ES-I3 (cell line): Measurements from ENCODE around the gene AKAP13.
"Not testable (repeated sequence)": the region's sequence is repeated elsewhere in the genome, so short reads cannot be mapped to it uniquely, and the experiment has no call there.

Experiments
- H3K36me3 ChIP-seq: 2 replicates; pipeline ENCODE4 v1.6.1; 2013; ENCODE audit warnings: mild to moderate bottlenecking, low read length, control low read depth, moderate library complexity; ENCODE audit not compliant: insufficient read depth
- H3K4me1 ChIP-seq: 2 replicates; pipeline ENCODE4 v1.6.1; 2013; ENCODE audit warnings: mild to moderate bottlenecking, control low read depth, low read length; ENCODE audit not compliant: insufficient read depth
- H3K9ac ChIP-seq: 2 replicates; pipeline ENCODE4 v1.6.1; 2013; ENCODE audit warnings: low read depth, mild to moderate bottlenecking, low read length, moderate library complexity
- H3K9me3 ChIP-seq: 2 replicates; pipeline ENCODE4 v1.6.1; 2013; ENCODE audit warnings: mild to moderate bottlenecking, low read length, moderate library complexity; ENCODE audit not compliant: control insufficient read depth, insufficient read depth

The AKAP13 gene

GRCh38 chr15:85380217-85380811 lies at the start of gene AKAP13:
Gene AKAP13, plus strand, starts transcription at chr15:85380603. Its CDS starts 105,118 bp downstream, at chr15:85485721.
- Histone ChIP-seq H3K9me3 (no peaks in the 10 kb centered on the region), H3K4me1 (peaks cover 9% of the 10 kb centered on the region), H3K36me3 (no peaks in the 10 kb centered on the region), H3K9ac (peak within 1 kb of the TSS; percentile 73)

DNA sequence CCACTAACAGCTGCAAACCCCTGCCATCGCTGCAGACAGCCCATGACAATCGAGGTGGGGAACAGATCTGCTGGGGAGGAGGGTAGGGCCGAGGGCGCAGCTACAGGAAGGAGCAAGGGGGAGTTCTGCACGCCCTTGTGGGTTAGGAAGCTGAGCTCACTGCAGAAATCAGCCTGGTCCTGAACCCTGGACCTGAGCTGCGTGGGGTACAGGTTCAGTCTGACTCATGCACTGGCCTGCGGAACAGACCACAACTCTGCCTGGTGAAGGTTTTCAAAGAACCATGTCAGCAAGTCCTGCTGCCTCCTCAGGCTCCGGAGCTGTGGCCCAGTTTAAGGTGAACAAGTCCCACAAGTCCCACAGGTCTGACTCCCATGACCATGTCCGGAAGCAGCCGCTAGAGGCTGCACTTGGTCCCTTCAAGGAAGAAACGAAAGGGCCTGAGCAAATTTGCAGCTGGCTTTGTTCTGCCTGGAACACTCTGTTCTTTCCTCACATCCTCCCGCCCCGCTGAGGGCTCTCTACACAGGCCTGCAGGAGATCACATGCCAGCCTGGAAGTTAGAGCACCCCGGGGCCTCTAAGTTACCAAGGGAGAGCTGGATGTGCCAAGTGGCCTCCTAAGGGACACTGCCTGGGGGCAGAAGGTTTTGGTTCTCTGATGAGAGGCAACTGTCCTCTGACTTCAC lies 49.4 kb upstream of the AKAP13 start:
- peaks cover 19% of the 10 kb centered on the region; the same call in 1 of the 2 replicates for H3K4me1 ChIP-seq
- H3K9ac ChIP-seq, result no peak overlapping the region
- no peaks in the 10 kb centered on the region for H3K9me3 ChIP-seq
- no peaks in the 10 kb centered on the region for H3K36me3 ChIP-seq

DNA sequence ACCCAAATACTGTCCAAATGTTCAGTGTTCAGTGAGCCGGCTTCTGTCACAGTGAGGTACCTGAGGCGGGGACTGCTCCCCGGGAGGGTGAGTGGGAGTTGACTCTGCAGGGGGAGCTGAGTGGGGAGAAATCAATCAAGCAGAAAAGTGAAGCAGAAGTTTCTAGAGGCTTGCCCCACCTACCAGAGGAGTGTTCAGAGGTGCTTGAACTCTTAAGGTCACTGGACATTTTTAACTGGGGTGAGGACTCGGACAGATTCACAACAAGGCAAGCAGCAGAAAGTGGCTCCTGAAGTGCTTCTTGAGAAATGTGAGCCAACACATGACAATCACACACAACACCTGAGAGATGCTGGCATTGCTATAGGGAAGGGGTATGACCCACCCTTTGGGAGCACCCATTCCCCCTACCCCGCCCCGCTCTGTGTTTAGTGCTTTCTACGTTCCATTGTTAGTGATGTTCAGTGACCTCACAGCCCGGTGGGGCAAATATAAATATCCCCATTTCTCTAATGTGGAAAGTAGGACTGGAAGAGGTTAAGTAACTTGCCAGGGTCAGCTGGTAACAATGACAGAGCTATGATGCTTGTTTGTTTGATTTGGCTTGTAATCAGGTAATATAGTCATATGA lies 48.6 kb upstream of the AKAP13 start:
- Histone ChIP-seq H3K36me3 (no peaks in the 10 kb centered on the region), H3K4me1 (peaks cover 11% of the 10 kb centered on the region; the same call in 1 of the 2 replicates), H3K9me3 (no peaks in the 10 kb centered on the region), H3K9ac (no peak overlapping the region)

GRCh38 chr15:85333132-85333831 lies 47.1 kb upstream of the AKAP13 start:
- Histone ChIP-seq H3K9me3 (no peaks in the 10 kb centered on the region), H3K9ac (no peak overlapping the region), H3K36me3 (no peaks in the 10 kb centered on the region), H3K4me1 (peaks cover 20% of the 10 kb centered on the region; the same call in 1 of the 2 replicates)

GRCh38 chr15:85334241-85334640 lies 46.2 kb upstream of the AKAP13 start:
- Histone ChIP-seq H3K4me1 (peaks cover 20% of the 10 kb centered on the region; the same call in 1 of the 2 replicates), H3K9me3 (no peaks in the 10 kb centered on the region), H3K36me3 (no peaks in the 10 kb centered on the region), H3K9ac (no peak overlapping the region)

GRCh38 chr15:85335193-85335942 lies 45.0 kb upstream of the AKAP13 start:
- Histone ChIP-seq H3K36me3 (no peaks in the 10 kb centered on the region), H3K9ac (no peak overlapping the region), H3K4me1 (peaks cover 15% of the 10 kb centered on the region; the same call in 1 of the 2 replicates), H3K9me3 (no peaks in the 10 kb centered on the region)

- peaks cover 11% of the 10 kb centered on the region; the same call in 1 of the 2 replicates for H3K4me1 ChIP-seq
- H3K9ac ChIP-seq, result no peak overlapping the region
- H3K9me3 ChIP-seq, result no peaks in the 10 kb centered on the region
- H3K36me3 ChIP-seq, result no peaks in the 10 kb centered on the region
Measured at GRCh38 chr15:85336880-85337279, 43.5 kb upstream of the AKAP13 start.

- Histone ChIP-seq H3K9ac (no peak overlapping the region), H3K4me1 (peaks cover 11% of the 10 kb centered on the region; the same call in 1 of the 2 replicates), H3K36me3 (no peaks in the 10 kb centered on the region), H3K9me3 (no peaks in the 10 kb centered on the region)
Measured at GRCh38 chr15:85337425-85338074, 42.9 kb upstream of the AKAP13 start.

DNA sequence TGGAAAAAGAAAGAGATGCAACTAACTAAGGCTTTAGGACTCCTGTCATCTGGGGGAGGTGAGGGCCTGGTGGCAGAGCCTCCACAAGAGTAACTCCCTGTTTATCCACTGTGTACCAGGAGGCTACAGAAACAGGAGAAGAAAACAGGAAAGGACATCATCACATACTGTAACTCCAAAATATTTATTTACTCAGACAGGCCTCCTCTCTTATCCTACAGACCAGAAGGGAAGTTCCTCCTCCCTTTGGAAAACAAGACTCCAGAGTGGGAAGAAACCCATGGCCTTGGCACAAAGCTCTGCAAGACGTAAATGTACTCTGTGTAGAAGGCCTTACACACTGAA lies 40.1 kb upstream of the AKAP13 start:
- Histone ChIP-seq H3K9ac (no peak overlapping the region), H3K36me3 (no peaks in the 10 kb centered on the region)

DNA sequence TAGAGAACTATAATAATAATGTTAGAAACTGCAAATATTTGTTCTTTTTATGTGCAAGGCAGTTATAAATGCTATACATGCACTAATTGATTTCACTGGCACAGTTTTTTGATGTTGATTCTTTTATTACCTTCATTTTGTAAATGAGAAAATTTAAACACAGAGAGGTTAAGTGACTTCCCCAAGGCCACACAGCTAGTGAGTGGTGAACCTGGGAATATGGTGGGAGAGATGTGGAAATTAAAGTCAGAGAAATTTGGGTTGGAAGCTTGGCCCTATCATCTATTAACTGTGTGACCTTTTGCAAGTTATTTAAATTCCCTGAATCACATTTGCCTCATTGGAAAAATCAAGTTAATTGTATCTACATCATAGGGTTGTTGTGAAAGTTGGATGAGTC lies 39.6 kb upstream of the AKAP13 start:
- H3K4me1 ChIP-seq, result peaks cover 11% of the 10 kb centered on the region; the same call in 1 of the 2 replicates
- no peaks in the 10 kb centered on the region for H3K36me3 ChIP-seq
- H3K9ac ChIP-seq, result no peak overlapping the region
- no peaks in the 10 kb centered on the region for H3K9me3 ChIP-seq

More for the DNA sequence above, 40.1 kb upstream of the AKAP13 start:
- H3K4me1 ChIP-seq, result peaks cover 11% of the 10 kb centered on the region; the same call in 1 of the 2 replicates
- no peaks in the 10 kb centered on the region for H3K9me3 ChIP-seq

DNA sequence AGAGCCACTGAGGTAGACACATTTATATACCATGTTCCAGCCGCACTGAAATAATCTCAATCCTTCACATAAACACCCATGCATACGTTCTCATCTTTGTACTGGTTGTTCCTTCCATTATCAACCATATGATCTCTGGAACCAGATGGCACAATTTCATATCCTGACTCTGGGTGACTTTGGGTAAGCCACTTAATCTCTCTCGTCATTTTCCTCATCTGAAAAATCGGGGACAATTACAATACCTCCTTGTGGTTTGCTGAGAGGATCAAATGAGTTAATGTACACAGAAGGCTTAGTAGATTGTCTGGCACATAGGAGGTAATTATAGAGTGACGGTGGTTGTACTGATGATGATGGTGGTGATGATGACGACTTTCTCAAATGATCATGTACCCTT lies 38.2 kb upstream of the AKAP13 start:
- not testable (repeated sequence) for H3K4me1 ChIP-seq, H3K36me3 ChIP-seq, H3K9ac ChIP-seq, H3K9me3 ChIP-seq

GRCh38 chr15:85343443-85343842 lies 37.0 kb upstream of the AKAP13 start:
- not testable (repeated sequence) for H3K9me3 ChIP-seq, H3K4me1 ChIP-seq, H3K9ac ChIP-seq, H3K36me3 ChIP-seq

DNA sequence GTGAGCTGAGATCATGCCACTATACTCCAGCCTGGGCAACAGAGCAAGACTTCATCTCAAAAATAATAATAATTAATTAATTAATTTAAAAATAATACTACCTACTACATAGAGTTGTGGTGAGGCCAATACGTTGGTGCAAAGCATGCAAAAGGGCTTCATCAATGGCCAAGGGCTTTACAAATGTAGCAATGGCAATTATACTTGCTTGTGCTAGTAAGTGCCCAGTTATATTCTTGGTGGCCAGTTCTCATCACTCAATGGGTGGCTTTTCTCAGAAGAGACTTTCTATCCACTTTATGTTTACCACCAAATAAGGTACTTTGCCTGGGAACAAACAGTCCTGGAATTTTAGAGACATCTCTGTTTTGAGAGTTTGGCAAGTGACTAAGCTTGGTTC lies 36.2 kb upstream of the AKAP13 start:
- not testable (repeated sequence) for H3K4me1 ChIP-seq, H3K9ac ChIP-seq, H3K9me3 ChIP-seq, H3K36me3 ChIP-seq
